Pancreas (tissue), 10 donors: Measurements from ENCODE around the gene DNAJA3. TPM values are rescaled to one million over a fixed set of nuclear protein-coding genes. Genes with fewer than 3 reads are reported as not detected.

Experiments used
- ATAC-seq, 4 donors: fragments of 200-7000 bp; cut with Tn5 transposase; one replicate each; pipeline versions ENCODE4 v1.8.0 to v1.9.1; 2020; ENCODE audit warnings: mild to moderate bottlenecking in 4 of 4, moderate library complexity in 4 of 4
- DNase-seq, 6 donors: peaks; one replicate each; pipeline ENCODE4 v3.0.0-alpha.2; 2020
- FAIRE-seq: peaks from 2 replicates; lab custom pipeline; 2012; peaks lifted over from hg19 to GRCh38; lab: Jason Lieb, UNC
- H3K27ac ChIP-seq, 4 donors: fragments of 200-600 bp; sonication (generic); 1 replicate in 3 of 4; 2 replicates in 1 of 4; pipeline versions ENCODE4 v1.5.0 to v1.8.0; 2020
- H3K27me3 ChIP-seq, 4 donors: fragments of 200-600 bp; one replicate each; pipeline ENCODE4 v1.8.0; 2021
- H3K36me3 ChIP-seq, 3 donors: fragments of 200-600 bp; sonication (generic) in 1 of 3; one replicate each; pipeline versions ENCODE4 v1.5.0 to v1.8.0; 2020 to 2021
- H3K4me1 ChIP-seq, 3 donors: fragments of 200-600 bp; one replicate each; pipeline ENCODE4 v1.8.0; 2021
- H3K4me3 ChIP-seq, 4 donors: fragments of 200-600 bp; sonication (generic) in 2 of 4; one replicate each; pipeline versions ENCODE4 v1.5.0 to v1.8.0; 2020 to 2021
- H3K9me3 ChIP-seq, 4 donors: fragments of 200-600 bp; one replicate each; pipeline ENCODE4 v1.8.0; 2021
- WGBS, 2 donors: extraction: QIAGEN DNeasy Blood & Tissue Kit; methylation state at CpG; one replicate each; pipeline ENCODE4 v1.1.7; 2013; 5-methylcytosine and 5-hydroxymethylcytosine counted together
- intact Hi-C, 3 donors: fragments of 100-400 bp; cut with DNase I; formaldehyde crosslinking; loops; one replicate each; pipeline versions ENCODE4 v1.11.1 to v1.14.2; 2022
- polyA plus RNA-seq, 2 donors: library from polyadenylated mRNA; stranded (reverse); fragments of 200-250 nt; gene quantifications; one replicate each; pipeline ENCODE4 v1.2.3, GENCODE V29; 2013
- total RNA-seq, 6 donors: library from RNA; stranded (reverse); fragmentation: NEBNext Ultra II Directional in 4 of 6; extraction: Animal tissue kit (Norgen Biotek cat#: 25700) in 4 of 6; gene quantifications; one replicate each; pipeline versions ENCODE4 v1.2.1 to v1.2.4, GENCODE V29; 2021 to 2023
- TF ChIP-seq, protein P1 (sequence below), 4 donors: fragments of 200-600 bp; sonication (generic) in 3 of 4; IDR thresholded peaks; one replicate each; pipeline versions ENCODE4 v1.5.0 to v1.8.0; 2021; ENCODE audit warnings: antibody characterized with exemption in 4 of 4
- donor health status: healthy with polysubstance abuse.
- donor health status: DM: no; HTN: no; CAD: no; lungs with moderate emphysema.
- donor health status: DM: no; HTN: no; CAD: no.
- donor health status: control.
- donor health status: control.
- donor health status: Bipolar disorder and iron deficiency.
- donor health status: DM: yes; HTN: yes; CAD: no.
- donor health status: DM: no; HTN: no; CAD: no.
- donor health status: DM: no; HTN: no; CAD: no.
- donor health status: DM: yes; HTN: yes; CAD: no.

The DNAJA3 gene
- total and polyA plus RNA-seq, 8 donors, result 20.3 to 33.7 (median 21.5) TPM

DNA sequence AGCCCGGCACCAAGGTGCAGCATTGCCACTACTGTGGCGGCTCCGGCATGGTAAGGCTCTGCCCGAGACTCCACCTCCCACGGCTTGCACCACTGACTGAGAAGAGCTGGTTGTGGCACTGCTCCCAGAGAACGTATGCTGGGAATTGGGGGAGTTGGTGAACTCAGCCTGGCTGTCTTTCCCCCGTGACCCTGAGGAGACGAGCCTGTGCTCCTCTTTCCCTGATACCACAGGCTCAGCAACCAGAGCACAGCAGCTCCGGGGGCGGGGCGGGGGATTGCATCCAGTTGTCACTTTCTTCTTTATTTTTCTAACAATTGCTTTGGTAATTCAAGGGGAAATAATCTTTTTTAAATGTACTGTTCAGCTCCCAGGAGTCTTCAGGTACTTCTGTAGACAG, 16.7 kb downstream of the DNAJA3 start:
- no peak overlapping the region for H3K4me3 ChIP-seq
- DNase-seq, result no peak
- no peak for ATAC-seq
- WGBS, 2 donors, result 92% methylated on average over 11 of the region's 11 CpGs
- H3K27me3 ChIP-seq, result no peaks in the 10 kb centered on the region
- FAIRE-seq, result no peak
- H3K4me1 ChIP-seq, result no peaks in the 10 kb centered on the region
- H3K9me3 ChIP-seq, result no peaks in the 10 kb centered on the region
- intact Hi-C loops, result no loop called here
- peaks cover 0 to 82% (median 45%) of the 10 kb centered on the region in 3 donors for H3K36me3 ChIP-seq
- TF ChIP-seq, protein P1, sequence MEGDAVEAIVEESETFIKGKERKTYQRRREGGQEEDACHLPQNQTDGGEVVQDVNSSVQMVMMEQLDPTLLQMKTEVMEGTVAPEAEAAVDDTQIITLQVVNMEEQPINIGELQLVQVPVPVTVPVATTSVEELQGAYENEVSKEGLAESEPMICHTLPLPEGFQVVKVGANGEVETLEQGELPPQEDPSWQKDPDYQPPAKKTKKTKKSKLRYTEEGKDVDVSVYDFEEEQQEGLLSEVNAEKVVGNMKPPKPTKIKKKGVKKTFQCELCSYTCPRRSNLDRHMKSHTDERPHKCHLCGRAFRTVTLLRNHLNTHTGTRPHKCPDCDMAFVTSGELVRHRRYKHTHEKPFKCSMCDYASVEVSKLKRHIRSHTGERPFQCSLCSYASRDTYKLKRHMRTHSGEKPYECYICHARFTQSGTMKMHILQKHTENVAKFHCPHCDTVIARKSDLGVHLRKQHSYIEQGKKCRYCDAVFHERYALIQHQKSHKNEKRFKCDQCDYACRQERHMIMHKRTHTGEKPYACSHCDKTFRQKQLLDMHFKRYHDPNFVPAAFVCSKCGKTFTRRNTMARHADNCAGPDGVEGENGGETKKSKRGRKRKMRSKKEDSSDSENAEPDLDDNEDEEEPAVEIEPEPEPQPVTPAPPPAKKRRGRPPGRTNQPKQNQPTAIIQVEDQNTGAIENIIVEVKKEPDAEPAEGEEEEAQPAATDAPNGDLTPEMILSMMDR (IDR thresholded peaks at IDR 0.05), result no peak
- no peak overlapping the region for H3K27ac ChIP-seq

- intact Hi-C loops, result no loop called here
- ATAC-seq, result no peak
- peaks cover 0 to 77% (median 43%) of the 10 kb centered on the region in 3 donors for H3K36me3 ChIP-seq
- no peak overlapping the region for H3K4me3 ChIP-seq
- DNase-seq, result no peak
- H3K27me3 ChIP-seq, result no peaks in the 10 kb centered on the region
- no peak for FAIRE-seq
- no peaks in the 10 kb centered on the region for H3K9me3 ChIP-seq
- WGBS, 2 donors, result 78 to 83% methylated on average over 5 of the region's 5 CpGs
- TF ChIP-seq, protein P1 (IDR thresholded peaks at IDR 0.05), result no peak
- H3K27ac ChIP-seq, result no peak overlapping the region
- H3K4me1 ChIP-seq, result no peaks in the 10 kb centered on the region
Observed at GRCh38 chr16:4443271-4443670, 17.6 kb downstream of the DNAJA3 start.

DNA sequence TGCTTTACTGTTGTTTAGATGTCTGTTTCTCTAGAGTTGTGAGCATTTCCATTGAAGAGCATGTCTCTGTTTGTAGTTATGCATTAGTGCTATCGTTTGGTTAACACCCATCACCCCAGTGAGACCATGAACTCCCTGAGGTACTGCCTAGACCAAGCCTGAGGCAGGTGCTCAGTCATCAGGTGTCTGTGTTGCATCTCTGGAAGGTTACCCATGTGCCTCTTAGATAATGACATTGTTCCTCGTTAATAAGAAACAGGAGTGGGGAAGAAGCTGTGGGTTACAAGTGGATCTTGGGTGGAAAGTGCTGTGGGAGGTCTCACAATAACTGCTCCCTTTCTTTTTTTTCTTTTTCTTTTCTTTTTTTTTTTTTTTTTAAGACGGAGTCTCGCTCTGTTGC, 18.3 kb downstream of the DNAJA3 start:
- 90 to 92% methylated on average over 4 of the region's 4 CpGs for WGBS, 2 donors
- no peaks in the 10 kb centered on the region for H3K4me1 ChIP-seq
- FAIRE-seq, result no peak
- H3K27me3 ChIP-seq, result no peaks in the 10 kb centered on the region
- TF ChIP-seq, protein P1 (IDR thresholded peaks at IDR 0.05), result no peak
- H3K9me3 ChIP-seq, result no peaks in the 10 kb centered on the region
- H3K36me3 ChIP-seq, result peaks cover 0 to 82% (median 46%) of the 10 kb centered on the region in 3 donors
- DNase-seq, result no peak
- intact Hi-C loops, result no loop called here
- H3K4me3 ChIP-seq, result no peak overlapping the region
- no peak for ATAC-seq
- no peak overlapping the region for H3K27ac ChIP-seq

DNA sequence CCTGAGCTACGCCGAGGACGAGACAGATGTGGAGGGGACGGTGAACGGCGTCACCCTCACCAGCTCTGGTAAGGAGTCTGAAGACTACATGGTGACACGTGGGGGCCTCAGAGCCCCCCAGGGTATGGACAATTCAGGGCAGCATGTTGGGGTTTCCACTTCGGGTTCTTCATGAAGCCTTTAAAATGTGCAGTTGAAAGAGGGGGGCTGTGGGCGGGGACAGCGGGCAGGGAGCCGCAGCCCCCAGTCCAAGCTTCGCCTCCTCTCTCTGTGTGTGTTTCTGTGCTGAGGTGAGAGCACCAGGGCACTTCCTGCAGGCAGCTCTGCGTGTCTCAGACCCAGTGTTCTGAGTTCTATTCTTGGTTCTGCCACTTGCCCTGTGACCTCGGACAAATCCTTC, 24.8 kb downstream of the DNAJA3 start:
- Histone ChIP-seq H3K9me3 (no peaks in the 10 kb centered on the region), H3K4me1 (no peaks in the 10 kb centered on the region), H3K36me3 (peaks cover under 1 to 62% (median 24%) of the 10 kb centered on the region in 3 donors), H3K27me3 (no peaks in the 10 kb centered on the region), H3K4me3 (no peak overlapping the region), H3K27ac (no peak overlapping the region)
- TF ChIP-seq, protein P1 (IDR thresholded peaks at IDR 0.05), result no peak
- WGBS, 2 donors, result 93 to 97% methylated on average over 14 of the region's 14 CpGs
- intact Hi-C loops, result no loop called here
- no peak for ATAC-seq
- no peak for FAIRE-seq
- DNase-seq, result no peak

- Histone ChIP-seq H3K27me3 (no peaks in the 10 kb centered on the region), H3K9me3 (no peaks in the 10 kb centered on the region), H3K4me3 (no peak overlapping the region), H3K36me3 (peaks cover 4 to 63% (median 29%) of the 10 kb centered on the region in 3 donors), H3K4me1 (no peaks in the 10 kb centered on the region), H3K27ac (no peak overlapping the region)
- intact Hi-C loops, result no loop called here
- FAIRE-seq (no peak), ATAC-seq (no peak), DNase-seq (no peak)
- 90 to 95% methylated on average over 14 of the region's 14 CpGs for WGBS, 2 donors
- TF ChIP-seq, protein P1 (IDR thresholded peaks at IDR 0.05), result no peak
Observed at GRCh38 chr16:4450931-4451519, 25.4 kb downstream of the DNAJA3 start.
